Measurements from ENCODE around the gene MS4A12.
"Not testable (repeated sequence)": the region's sequence is repeated elsewhere in the genome, so short reads cannot be mapped to it uniquely, and the experiment has no call there.

Gene MS4A12

DNA sequence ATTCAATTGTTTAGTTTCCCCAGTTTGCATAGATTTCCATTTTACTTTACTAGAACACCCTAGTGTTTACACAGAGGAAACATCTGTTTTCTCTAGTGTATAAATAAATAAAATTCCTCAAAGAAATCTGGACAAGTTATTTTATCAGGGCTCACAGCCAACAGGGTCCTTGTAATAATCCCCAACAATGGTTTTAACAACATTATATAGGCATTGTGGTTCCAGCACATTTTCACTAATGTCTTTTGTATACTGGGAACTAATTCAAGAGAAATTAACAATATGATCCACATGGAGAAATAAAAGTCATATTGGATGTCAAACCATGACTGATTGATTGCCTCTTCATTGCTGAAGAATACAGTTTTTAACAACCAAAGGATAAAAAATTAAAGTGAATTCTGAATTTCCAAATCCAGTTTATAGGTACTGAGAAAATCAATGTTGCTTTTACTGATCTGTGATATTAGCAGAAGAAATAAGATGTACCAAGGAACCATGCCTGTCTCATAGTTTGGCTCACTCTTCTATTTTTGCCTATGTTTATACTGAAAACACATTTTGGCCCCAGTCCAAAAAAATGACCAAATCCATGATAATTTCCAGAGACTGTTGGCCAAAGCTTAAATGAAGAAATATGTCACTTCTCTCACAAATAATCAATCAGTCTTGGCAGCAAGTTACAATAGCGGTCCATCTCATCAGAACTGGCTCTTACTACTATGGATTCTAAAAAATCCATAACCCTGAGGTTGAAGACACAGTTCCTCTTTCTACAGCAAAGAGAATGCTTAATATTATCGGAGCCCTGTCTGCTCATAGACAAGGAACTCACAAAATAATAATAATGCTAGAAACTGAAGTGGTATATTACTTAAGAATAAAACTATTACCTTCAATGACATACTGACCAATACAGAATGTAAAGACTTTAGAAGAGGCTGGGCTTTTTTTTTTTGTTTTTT lies 21.2 kb downstream of the MS4A12 start:
- DNase-seq = no peak

DNA sequence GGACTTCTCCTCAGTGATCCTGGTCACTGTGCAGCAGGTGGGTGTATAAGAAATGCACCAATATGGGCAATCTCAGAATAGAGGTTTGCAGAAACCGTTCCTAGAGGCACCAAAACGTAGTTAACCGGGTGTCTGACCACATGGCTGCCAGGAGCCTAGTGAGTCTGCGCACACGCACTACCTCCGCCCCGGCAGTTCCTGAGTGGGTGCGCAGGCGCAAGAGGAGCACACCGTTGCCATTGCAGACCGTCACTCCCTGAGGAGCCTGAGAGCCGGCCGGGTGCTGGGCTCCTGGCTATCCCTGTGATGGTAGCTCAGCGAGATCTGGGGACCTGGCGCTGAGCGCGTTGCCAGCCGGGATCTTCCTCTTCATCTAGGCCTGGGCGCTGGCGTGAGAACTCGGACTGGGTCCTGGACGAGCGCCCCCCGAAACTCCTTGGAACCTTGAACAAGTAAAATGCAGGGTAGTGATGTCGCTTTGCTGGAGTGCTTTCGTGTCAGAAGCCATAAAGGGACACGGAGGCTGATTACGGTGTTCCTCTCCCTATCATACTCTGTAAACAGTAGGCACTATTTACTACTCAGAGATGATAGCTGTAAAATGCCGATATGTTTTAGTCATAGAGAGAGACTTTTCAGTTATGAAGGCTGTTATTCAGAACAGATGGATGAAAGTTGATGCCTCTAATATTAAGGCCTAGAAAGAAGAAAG lies 22.7 kb downstream of the MS4A12 start, which contains the start of gene MS4A13:
TSS of gene MS4A13 (plus strand) at position 249 of the 712 bp plus-strand sequence. CDS start 2,692 bp downstream, outside the sequence.
- no peak for DNase-seq

DNA sequence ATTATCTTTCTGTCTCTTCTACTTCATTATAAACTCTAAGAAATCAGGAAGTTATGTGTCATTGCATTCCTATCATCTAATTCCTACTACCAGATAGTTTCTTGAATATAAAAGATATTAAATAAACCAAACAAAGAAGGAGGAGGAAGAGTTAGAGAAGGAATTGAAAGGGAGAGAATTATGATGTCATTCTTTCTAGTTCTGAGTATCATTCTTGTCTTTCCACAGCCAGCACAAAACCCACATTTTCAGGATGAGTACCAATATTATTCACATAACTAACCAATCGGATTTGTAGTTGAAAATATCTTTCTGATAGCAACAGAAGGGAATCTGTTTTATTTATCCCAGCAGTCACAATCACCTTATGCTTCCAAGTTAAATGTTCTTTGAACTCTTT lies 35.9 kb downstream of the MS4A12 start:
- no peak for DNase-seq

DNA sequence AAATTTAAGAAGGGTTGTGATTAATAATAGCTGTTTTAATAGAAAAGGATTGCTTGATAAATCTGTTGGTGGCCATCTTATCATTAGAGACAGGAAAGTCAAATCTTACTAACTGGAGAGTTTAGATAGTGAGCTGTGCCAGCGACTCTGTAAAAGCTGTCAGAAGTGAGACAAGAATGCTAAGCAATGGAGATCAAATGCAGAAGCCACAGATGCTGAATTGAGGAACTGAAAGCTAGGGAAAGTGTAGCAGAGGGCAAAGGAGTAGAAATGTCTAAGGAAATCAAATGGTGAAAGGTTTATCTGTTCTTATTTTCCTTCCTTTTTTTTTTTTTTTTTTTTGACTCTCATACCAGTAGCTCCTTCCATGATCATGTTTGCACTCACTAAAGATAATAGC lies 36.4 kb downstream of the MS4A12 start:
- DNase-seq = no peak

DNA sequence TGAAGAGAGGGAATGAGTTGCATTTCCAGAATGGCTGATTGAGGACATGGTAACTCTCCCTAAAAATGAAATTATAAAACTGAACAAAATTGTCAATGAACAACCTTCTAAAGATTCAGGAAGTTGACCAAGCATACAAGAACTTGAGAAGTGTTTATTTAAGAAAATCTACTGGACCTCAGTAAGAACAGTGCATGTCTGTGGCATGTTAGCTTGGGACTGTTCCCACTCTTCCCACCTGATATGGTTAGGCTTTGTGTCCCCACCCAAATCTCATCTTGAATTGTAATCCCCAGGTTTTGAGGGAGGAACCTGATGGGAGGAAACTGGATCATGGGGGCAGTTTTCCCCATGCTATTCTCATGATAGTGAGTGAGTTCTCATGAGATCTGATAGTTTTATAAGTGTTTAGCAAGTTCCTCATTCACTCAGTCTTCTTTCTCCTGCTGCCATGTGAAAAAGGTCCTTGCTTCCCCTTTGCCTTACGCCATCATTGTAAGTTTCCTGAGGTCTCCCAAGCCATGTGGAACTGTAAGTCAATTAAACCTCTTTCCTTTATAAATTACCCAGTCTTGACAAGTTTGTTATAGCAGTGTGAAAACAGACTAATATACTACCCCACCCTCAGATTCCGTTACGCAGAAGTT lies 38.0 kb downstream of the MS4A12 start:
- DNase-seq = no peak

DNA sequence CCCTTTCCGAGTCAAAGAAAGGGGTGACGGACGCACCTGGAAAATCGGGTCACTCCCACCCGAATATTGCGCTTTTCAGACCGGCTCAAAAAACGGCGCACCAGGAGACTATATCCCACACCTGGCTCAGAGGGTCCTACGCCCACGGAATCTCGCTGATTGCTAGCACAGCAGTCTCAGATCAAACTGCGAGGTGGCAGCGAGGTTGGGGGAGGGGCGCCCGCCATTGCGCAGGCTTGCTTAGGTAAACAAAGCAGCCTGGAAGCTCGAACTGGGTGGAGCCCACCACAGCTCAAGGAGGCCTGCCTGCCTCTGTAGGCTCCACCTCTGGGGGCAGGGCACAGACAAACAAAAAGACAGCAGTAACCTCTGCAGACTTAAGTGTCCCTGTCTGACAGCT lies 39.8 kb downstream of the MS4A12 start:
- not testable (repeated sequence) for DNase-seq

DNA sequence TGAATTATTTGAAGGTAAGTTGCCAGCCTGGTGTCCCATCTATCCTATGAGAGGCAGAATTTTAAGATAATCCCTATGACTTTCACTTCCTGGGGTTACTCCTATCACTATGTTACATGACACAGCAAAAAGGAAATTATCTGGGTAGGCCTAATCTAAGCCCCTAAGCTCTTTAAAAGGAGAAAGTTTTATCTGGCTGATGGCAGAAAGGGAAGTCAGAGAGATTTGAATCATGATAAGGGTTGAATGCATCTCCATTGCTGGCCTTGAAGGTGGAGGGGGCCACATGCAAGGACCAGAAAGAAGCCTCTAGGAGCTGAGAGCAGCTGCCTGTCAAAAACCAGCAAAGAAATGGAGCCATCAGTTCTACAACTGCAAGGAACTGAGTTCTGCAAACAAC lies 46.0 kb downstream of the MS4A12 start:
- not testable (repeated sequence) for DNase-seq

DNA sequence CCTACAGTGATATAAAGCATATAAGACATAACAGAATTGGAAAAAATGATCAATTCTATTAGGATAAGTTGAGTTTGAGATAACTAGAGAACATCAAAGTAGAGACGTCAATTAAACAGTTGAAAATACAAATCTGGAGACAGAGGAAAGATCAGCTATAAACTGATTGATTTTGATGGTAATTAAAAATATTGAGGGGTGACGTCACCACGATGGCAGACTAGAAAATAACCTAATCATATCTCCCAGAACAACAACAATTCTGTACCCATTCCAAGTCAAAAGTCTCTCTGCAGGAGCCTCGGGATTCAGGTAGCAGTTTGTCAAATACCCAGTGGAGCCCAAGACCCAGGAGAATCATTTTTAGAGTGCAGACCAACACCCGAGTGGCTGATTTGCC lies 51.5 kb downstream of the MS4A12 start:
- no peak for DNase-seq

Measured in stimulated activated CD4-positive, alpha-beta T cell treated with anti-CD3 and anti-CD28 coated beads, Interleukin-4, amount 100 ng/mL, for 4 hours (primary cell).